ENCODE data around the gene GLP2R.

DNA sequence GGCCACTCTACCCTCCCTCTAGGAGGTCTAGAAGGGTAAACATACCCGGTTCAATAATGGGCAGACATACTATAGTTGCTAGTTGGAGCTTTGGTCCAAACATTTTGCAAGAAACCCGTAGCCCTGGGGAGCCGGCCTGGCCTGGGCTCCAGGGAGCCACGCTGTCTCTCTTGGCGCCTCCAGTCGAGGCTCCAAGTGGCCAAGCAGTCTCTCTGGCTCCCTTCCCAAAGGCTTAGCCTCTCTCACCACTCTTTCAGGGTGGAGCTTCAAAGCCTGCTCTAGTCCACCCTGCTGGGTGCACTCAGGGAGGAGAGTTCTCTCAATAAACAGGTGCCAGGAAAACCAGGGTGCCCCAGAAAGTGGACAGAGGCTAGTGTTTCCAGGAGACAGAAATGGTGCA lies 47.1 kb downstream of the GLP2R start:
- TF ChIP-seq, protein P1, sequence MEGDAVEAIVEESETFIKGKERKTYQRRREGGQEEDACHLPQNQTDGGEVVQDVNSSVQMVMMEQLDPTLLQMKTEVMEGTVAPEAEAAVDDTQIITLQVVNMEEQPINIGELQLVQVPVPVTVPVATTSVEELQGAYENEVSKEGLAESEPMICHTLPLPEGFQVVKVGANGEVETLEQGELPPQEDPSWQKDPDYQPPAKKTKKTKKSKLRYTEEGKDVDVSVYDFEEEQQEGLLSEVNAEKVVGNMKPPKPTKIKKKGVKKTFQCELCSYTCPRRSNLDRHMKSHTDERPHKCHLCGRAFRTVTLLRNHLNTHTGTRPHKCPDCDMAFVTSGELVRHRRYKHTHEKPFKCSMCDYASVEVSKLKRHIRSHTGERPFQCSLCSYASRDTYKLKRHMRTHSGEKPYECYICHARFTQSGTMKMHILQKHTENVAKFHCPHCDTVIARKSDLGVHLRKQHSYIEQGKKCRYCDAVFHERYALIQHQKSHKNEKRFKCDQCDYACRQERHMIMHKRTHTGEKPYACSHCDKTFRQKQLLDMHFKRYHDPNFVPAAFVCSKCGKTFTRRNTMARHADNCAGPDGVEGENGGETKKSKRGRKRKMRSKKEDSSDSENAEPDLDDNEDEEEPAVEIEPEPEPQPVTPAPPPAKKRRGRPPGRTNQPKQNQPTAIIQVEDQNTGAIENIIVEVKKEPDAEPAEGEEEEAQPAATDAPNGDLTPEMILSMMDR (conservative IDR thresholded peaks at IDR 0.05; ENCODE audit: low read length) = no peak
- TF ChIP-seq EZH2phosphoT487 (IDR thresholded peaks at IDR 0.05; ENCODE audit: borderline replicate concordance, low read depth, low read length) = no peak
